GM18526 (cell line): ENCODE results near the gene ZNF365.

Source experiments
- POLR2A ChIP-seq: IDR thresholded peaks from 3 replicates; pipeline ENCODE4 v1.6.1; 2011; ENCODE audit not compliant: insufficient read length; ENCODE audit errors: extremely low read depth

ZNF365 gene

DNA sequence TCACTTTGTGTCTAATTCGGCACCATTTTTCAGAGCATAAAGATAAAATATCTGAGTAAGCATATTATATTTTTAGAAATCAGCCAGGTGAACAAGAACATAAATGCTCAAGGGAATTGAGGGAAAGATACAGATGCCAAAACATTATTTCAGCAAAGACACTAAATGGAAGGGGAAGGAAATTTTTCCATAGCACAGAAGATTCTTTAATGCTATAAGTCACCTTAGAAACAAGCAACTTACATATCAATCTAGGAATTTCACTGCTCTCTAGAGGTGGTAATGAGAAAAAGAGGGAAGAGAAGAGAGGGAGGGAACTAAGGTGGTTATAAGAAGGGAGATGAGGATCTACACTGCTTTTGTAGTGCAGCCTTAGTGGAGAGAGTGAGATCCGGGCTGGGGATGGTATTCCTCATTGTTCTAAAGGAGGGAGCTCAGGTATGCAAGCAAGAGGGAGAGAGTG, 20.4 kb downstream of the ZNF365 start:
- no peak for TF ChIP-seq POLR2A

DNA sequence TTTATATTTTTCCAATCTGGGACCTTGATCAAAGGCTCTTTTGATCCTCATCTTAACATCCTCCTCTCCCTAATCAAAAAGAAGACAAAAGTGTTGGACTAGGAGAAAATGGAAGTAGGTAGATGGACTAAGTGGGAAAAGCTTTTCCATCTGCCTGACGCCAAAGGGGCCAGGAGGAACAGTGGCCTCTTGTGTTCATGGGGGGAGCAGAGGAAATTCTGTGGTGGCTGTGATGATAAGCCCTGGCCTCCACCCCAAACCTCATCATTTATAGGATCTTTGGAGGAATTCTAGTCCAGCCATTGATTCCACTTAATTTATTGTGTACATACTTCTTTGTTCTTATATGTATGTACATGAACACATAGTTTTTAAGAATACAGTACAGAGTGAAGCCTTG, 21.7 kb downstream of the ZNF365 start:
- TF ChIP-seq POLR2A, result no peak

DNA sequence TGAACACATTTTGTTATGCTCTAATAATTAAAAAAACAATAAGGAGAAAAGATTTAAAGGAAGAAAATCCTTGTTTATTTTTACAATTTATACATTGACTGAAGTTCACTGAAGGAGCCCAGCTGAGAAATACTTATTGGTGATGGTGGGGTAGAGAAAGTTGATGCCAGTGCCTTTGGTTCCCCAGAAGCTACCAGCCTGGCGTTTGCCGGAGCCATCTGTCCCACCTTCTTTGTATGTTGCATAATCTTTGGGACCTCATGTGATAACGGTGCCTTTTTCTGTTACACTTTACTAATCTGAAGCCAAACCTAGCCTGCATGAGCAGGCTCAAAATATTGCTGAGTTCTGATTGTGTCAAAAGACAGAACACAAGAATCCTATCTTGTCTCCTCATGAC, 22.7 kb downstream of the ZNF365 start:
- no peak for TF ChIP-seq POLR2A

GRCh38 chr10:62399211-62399610, 25.0 kb downstream of the ZNF365 start:
- no peak for TF ChIP-seq POLR2A

DNA sequence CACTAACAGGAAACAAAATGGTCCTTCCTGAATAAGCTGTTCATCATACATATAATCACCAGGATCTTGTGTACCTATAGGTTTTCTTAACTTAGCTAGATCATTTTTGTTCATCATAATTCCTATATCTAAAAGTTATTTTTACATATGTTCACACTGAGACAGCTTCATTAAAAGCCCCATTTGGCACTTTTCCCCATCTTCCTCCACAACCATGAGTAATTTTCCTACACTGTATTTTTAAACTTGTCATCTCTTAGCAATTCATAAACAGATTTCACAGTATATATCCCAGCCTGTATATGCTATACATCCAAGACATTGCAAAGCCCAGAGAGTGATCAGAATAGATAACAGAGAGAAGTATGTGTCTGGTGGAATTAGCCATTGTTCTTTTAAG, 28.3 kb downstream of the ZNF365 start:
- no peak for TF ChIP-seq POLR2A

- no peak for TF ChIP-seq POLR2A
These were observed 38.9 kb downstream of the ZNF365 start for GRCh38 chr10:62413048-62413447.

DNA sequence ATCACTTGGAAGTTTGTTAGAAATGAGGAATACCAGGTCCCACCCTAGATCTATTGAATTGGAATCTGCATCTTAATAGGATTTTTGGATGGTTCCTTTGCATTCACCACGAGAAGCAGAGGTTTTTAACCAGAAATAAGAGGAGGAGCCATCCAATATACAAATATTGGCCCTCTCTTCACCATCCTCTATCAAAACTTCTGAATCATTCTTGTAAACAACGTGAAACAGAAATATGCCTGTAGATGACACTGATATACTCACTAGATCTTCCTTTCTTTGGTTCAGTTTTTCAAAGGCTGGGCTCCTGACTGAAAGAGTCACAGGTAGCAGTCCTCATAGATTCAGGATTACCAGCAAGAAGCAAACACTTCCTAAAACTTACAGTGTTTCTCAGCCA, 39.5 kb downstream of the ZNF365 start:
- no peak for TF ChIP-seq POLR2A

DNA sequence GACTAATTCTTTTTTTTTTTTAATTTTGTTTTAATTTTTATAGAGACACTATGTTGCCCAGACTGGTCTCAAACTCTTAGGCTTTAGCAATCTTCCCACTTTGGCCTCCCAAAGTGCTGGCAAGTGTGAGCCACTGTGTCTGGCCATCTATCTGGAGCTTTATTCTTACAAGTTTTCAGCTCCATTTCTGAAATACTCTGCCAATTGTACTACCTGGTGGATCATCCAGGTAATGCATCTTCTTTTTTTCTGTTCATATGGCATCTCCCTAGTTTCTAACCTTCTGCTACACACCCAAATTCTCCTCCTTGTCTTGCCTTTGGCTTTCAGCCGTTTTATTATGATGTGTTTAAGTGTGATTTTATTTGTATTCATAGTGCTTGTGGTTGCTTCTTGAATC, 40.2 kb downstream of the ZNF365 start:
- no peak for TF ChIP-seq POLR2A

GRCh38 chr10:62422068-62422590, 48.0 kb downstream of the ZNF365 start:
- TF ChIP-seq POLR2A, result no peak

- TF ChIP-seq POLR2A, result no peak
These were observed 49.9 kb downstream of the ZNF365 start for GRCh38 chr10:62424026-62424425.

GRCh38 chr10:62426086-62426485, 51.9 kb downstream of the ZNF365 start:
- TF ChIP-seq POLR2A, result no peak

GRCh38 chr10:62426600-62426999, 52.4 kb downstream of the ZNF365 start:
- TF ChIP-seq POLR2A, result no peak

GRCh38 chr10:62430881-62431280, 56.7 kb downstream of the ZNF365 start:
- no peak for TF ChIP-seq POLR2A

GRCh38 chr10:62433181-62433692, 59.1 kb downstream of the ZNF365 start:
- TF ChIP-seq POLR2A, result no peak

DNA sequence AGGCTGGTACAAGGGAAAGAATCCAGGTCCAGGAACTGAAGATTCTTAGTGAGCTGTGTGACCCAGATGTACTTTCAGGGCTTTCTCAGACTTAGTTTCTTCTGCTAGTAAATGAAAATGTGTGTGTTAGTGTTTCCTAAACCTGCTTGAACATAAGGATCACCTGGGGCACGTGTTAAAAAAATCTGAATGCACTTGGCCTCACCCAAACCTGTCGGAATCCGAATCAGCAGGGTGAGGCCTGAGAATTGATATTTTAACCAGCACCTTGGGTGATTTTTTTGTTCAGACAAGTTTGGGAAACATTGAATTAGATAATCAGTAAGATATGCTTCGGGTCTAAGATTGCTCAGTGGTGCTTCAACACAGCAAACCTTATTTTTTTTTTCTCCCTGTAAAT, 59.7 kb downstream of the ZNF365 start:
- no peak for TF ChIP-seq POLR2A

DNA sequence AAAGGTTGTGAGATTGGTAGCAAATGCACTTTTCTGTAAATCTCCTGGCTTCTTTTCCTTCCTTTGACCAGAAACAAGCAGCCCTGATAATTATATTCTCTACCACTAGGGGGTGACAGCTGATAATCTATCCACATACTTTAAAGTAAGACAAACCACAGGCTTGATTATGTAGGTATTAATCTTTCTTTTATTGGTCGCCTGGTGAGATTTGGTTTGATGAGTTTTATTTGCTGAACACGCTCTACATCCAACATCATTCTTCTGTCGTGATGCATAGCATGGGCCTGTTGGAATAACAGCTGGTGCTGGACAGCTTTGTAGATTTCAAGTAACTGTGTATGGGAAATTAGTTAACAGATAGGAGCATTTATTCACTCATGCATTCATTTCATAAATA, 63.5 kb downstream of the ZNF365 start:
- no peak for TF ChIP-seq POLR2A

DNA sequence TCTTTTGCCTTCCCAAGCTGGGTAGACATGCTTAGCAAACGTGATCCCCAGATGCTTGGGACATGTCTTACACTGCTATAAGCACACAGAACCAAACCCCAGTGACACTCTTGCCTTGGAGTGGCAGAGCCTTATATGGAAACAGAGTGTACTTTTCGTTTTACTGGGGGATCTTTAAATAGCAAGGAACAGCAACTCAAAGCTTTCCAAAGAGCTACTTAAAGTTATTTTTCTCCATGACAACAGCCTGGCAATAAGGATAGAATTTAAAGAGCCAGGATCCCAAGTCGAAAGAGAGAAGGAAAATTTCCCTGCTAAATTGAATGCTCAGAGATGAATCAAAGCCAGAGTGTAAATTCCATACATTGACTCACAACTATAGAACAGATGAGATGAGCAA, 67.8 kb downstream of the ZNF365 start:
- TF ChIP-seq POLR2A, result no peak
